Adrenal gland (tissue), 5 donors: ENCODE data around the gene STPG1.

Source experiments
- CTCF ChIP-seq, 6 experiments: fragments of 450-650 bp in 4 of 6; fragments of 200-600 bp in 2 of 6; sonication (generic) in 1 of 6; IDR thresholded peaks; 1 replicate in 5 of 6; 2 replicates in 1 of 6; pipeline versions ENCODE4 v1.5.1 to v1.8.0; 2016 to 2021; ENCODE audit warnings: antibody characterized with exemption in 6 of 6, mild to moderate bottlenecking in 2 of 6, moderate library complexity in 1 of 6
- POLR2A ChIP-seq, 2 donors: fragments of 450-650 bp; IDR thresholded peaks; one replicate each; pipeline ENCODE4 v1.6.1; 2017; ENCODE audit warnings: antibody characterized with exemption in 2 of 2, mild to moderate bottlenecking in 2 of 2, moderate library complexity in 1 of 2
- donor health status: DM: no; HTN: no; CAD: no.

GRCh38 chr1:24357038-24357437, 56.5 kb downstream of the STPG1 start:
- TF ChIP-seq POLR2A (IDR thresholded peaks at IDR 0.05) (no peak), CTCF (IDR thresholded peaks at IDR 0.05) (no peak)
